IMR-90 (cell line): ENCODE measurements around the gene PLEKHA8. TPM values are rescaled to one million over a fixed set of nuclear protein-coding genes. Genes with fewer than 3 reads are reported as not detected.

Source experiments
- ATAC-seq: fragments of 200-7000 bp; cut with Tn5 transposase; 2 replicates; pipeline ENCODE4 v1.9.1; 2020; ENCODE audit warnings: low read depth, mild to moderate bottlenecking, moderate library complexity
- BruUV-seq: library from RNA; stranded (reverse); fragments of 400-500 nt; replicated peaks from 2 replicates; lab custom pipeline; 2021; lab: Mats Ljungman, UMichigan
- CTCF ChIA-PET: fragments of 300-600 bp; formaldehyde crosslinking; extraction: SDS; loops from one replicate; lab custom pipeline; 2021; ENCODE audit warnings: antibody characterized with exemption; lab: Yijun Ruan, JAX
- POLR2A ChIA-PET: fragments of 300-600 bp; sonication (Branson Sonifier 250); formaldehyde crosslinking; loops from one replicate; lab custom pipeline; 2022; ENCODE audit warnings: antibody characterized with exemption; ENCODE audit not compliant: unreplicated experiment; lab: Charles Lee
- DNase-seq: peaks from one replicate; pipeline ENCODE4 v3.0.0; 2013
- H2AFZ ChIP-seq: replicated peaks from 2 replicates; pipeline ENCODE3; 2013; ENCODE audit warnings: low read length, mild to moderate bottlenecking; ENCODE audit not compliant: poor library complexity
- H2AK5ac ChIP-seq: 2 replicates; pipeline ENCODE4 v1.6.1; 2013; ENCODE audit warnings: low read depth, low read length, inconsistent platforms
- H2AK9ac ChIP-seq: replicated peaks from 2 replicates; pipeline ENCODE3; 2013; ENCODE audit warnings: mild to moderate bottlenecking, low read depth, low read length, moderate library complexity; ENCODE audit not compliant: poor library complexity
- H2BK120ac ChIP-seq: 2 replicates; pipeline ENCODE4 v1.6.1; 2013; ENCODE audit warnings: low read depth, low read length, inconsistent platforms
- H2BK15ac ChIP-seq: 3 replicates; pipeline ENCODE4 v1.6.1; 2013; ENCODE audit warnings: low read depth, low read length, inconsistent platforms
- H2BK20ac ChIP-seq: 2 replicates; pipeline ENCODE4 v1.6.1; 2013; ENCODE audit warnings: low read depth, mild to moderate bottlenecking, inconsistent platforms, low read length, moderate library complexity
- H2BK5ac ChIP-seq: 2 replicates; pipeline ENCODE4 v1.6.1; 2013; ENCODE audit warnings: mild to moderate bottlenecking, low read depth, low read length, inconsistent platforms; ENCODE audit not compliant: poor library complexity, severe bottlenecking
- H3K14ac ChIP-seq: replicated peaks from 2 replicates; pipeline ENCODE4 v1.6.1; 2013; ENCODE audit warnings: low read depth, low read length, inconsistent platforms
- H3K18ac ChIP-seq: 2 replicates; pipeline ENCODE4 v1.6.1; 2013; ENCODE audit warnings: low read depth, low read length, control low read depth
- H3K23ac ChIP-seq: 2 replicates; pipeline ENCODE4 v1.6.1; 2013; ENCODE audit warnings: low read depth, low read length, inconsistent platforms
- H3K27ac ChIP-seq: 2 replicates; pipeline ENCODE4 v1.5.1; 2013; ENCODE audit warnings: mild to moderate bottlenecking, control low read depth, low read length; ENCODE audit not compliant: insufficient read depth
- H3K27me3 ChIP-seq: 2 replicates; pipeline ENCODE4 v1.6.1; 2013; ENCODE audit warnings: low read length; ENCODE audit not compliant: control insufficient read depth, insufficient read depth
- H3K36me3 ChIP-seq: 2 replicates; pipeline ENCODE4 v1.6.1; 2013; ENCODE audit warnings: low read length, mixed read lengths; ENCODE audit not compliant: control insufficient read depth, insufficient read depth
- H3K4ac ChIP-seq: 2 replicates; pipeline ENCODE4 v1.6.1; 2013; ENCODE audit warnings: low read depth, low read length, inconsistent platforms
- H3K4me1 ChIP-seq: 2 replicates; pipeline ENCODE4 v1.6.1; 2013; ENCODE audit warnings: low read length, mixed read lengths; ENCODE audit not compliant: control insufficient read depth, insufficient read depth
- H3K4me2 ChIP-seq: 2 replicates; pipeline ENCODE4 v1.6.1; 2013; ENCODE audit warnings: low read depth, mild to moderate bottlenecking, control low read depth, low read length, moderate library complexity
- H3K4me3 ChIP-seq: 2 replicates; pipeline ENCODE4 v1.5.1; 2013; ENCODE audit warnings: low read depth, mild to moderate bottlenecking, control low read depth, low read length, moderate library complexity; ENCODE audit not compliant: insufficient read depth
- H3K56ac ChIP-seq: 2 replicates; pipeline ENCODE4 v1.6.1; 2013; ENCODE audit warnings: low read length, inconsistent platforms; ENCODE audit not compliant: insufficient read depth; ENCODE audit errors: extremely low read depth
- H3K79me1 ChIP-seq, 2 experiments: 2 replicates each; pipeline ENCODE4 v1.6.1; 2013; ENCODE audit warnings: low read length in 2 of 2, inconsistent platforms in 1 of 2, low read depth in 1 of 2
- H3K9ac ChIP-seq: 2 replicates; pipeline ENCODE4 v1.6.1; 2013; ENCODE audit warnings: low read depth, low read length, control low read depth
- H3K9me1 ChIP-seq: 2 replicates; pipeline ENCODE4 v1.6.1; 2013; ENCODE audit warnings: low read length, inconsistent platforms; ENCODE audit not compliant: insufficient read depth
- H3K9me3 ChIP-seq: 2 replicates; pipeline ENCODE4 v1.6.1; 2013; ENCODE audit warnings: low read length; ENCODE audit not compliant: control insufficient read depth, insufficient read depth
- H4K20me1 ChIP-seq: 2 replicates; pipeline ENCODE4 v1.6.1; 2013; ENCODE audit warnings: low read length, inconsistent platforms; ENCODE audit not compliant: insufficient read depth
- H4K5ac ChIP-seq: 2 replicates; pipeline ENCODE4 v1.6.1; 2013; ENCODE audit warnings: mild to moderate bottlenecking, low read depth, low read length, control low read depth
- H4K8ac ChIP-seq, 2 experiments: 2 replicates each; pipeline ENCODE4 v1.6.1; 2013; ENCODE audit warnings: low read depth in 2 of 2, low read length in 2 of 2, control low read depth in 1 of 2, inconsistent platforms in 1 of 2
- H4K91ac ChIP-seq: 2 replicates; pipeline ENCODE4 v1.6.1; 2013; ENCODE audit warnings: low read depth, low read length, inconsistent platforms; ENCODE audit not compliant: insufficient read depth
- BHLHE40 ChIP-seq: fragments of 150-350 bp; IDR thresholded peaks from 2 replicates; pipeline ENCODE4 v1.6.1; 2016; ENCODE audit warnings: mild to moderate bottlenecking, low read depth, low read length
- CEBPB ChIP-seq: IDR thresholded peaks from 2 replicates; pipeline ENCODE4 v1.6.1; 2012; ENCODE audit warnings: low read depth, low read length, improper control_type of control experiment
- CHD1 ChIP-seq: IDR thresholded peaks from 2 replicates; pipeline ENCODE4 v1.6.1; 2012; ENCODE audit warnings: low read depth, low read length, improper control_type of control experiment
- FOS ChIP-seq: fragments of 150-350 bp; IDR thresholded peaks from 2 replicates; pipeline ENCODE4 v1.6.1; 2016; ENCODE audit warnings: low read depth, low read length
- MAFK ChIP-seq: IDR thresholded peaks from 2 replicates; pipeline ENCODE4 v1.6.1; 2012; ENCODE audit warnings: low read depth, low read length, improper control_type of control experiment
- MAZ ChIP-seq: IDR thresholded peaks from 2 replicates; pipeline ENCODE4 v1.6.1; 2012; ENCODE audit warnings: low read depth, mild to moderate bottlenecking, low read length, improper control_type of control experiment, moderate library complexity, borderline replicate concordance
- MXI1 ChIP-seq: IDR thresholded peaks from 2 replicates; pipeline ENCODE4 v1.6.1; 2012; ENCODE audit warnings: low read depth, mild to moderate bottlenecking, low read length, moderate library complexity, borderline replicate concordance
- NFE2L2 ChIP-seq: fragments of 150-350 bp; IDR thresholded peaks from 2 replicates; pipeline ENCODE4 v1.6.1; 2016; ENCODE audit warnings: low read depth, mild to moderate bottlenecking, low read length
- POLR2A ChIP-seq: IDR thresholded peaks from 2 replicates; pipeline ENCODE4 v1.6.1; 2012; ENCODE audit warnings: mild to moderate bottlenecking, low read depth, low read length
- RAD21 ChIP-seq: IDR thresholded peaks from 2 replicates; pipeline ENCODE4 v1.6.1; 2012; ENCODE audit warnings: low read length, improper control_type of control experiment
- RCOR1 ChIP-seq: IDR thresholded peaks from 2 replicates; pipeline ENCODE4 v1.6.1; 2012; ENCODE audit warnings: mild to moderate bottlenecking, low read length, improper control_type of control experiment; ENCODE audit not compliant: insufficient replicate concordance
- RFX5 ChIP-seq: IDR thresholded peaks from 2 replicates; pipeline ENCODE4 v1.8.0; 2012; ENCODE audit warnings: low read depth, mild to moderate bottlenecking, low read length, moderate library complexity
- SMC3 ChIP-seq: fragments of 150-350 bp; IDR thresholded peaks from 2 replicates; pipeline ENCODE4 v1.6.1; 2016; ENCODE audit warnings: low read depth, mild to moderate bottlenecking, antibody characterized with exemption, low read length, moderate library complexity
- WGBS, 2 experiments: methylation state at CpG; one replicate each; pipeline versions ENCODE4 v1.1.5 to v1.1.7; 2013; ENCODE audit warnings: missing lambda C conversion rate in 2 of 2; ENCODE audit not compliant: insufficient read length in 1 of 2; ENCODE audit errors: extremely low coverage in 2 of 2; 5-methylcytosine and 5-hydroxymethylcytosine counted together
- dilution Hi-C: fragments of 300-500 bp; cut with HindIII; formaldehyde crosslinking; loops from one replicate; pipeline ENCODE4 v1.14.3; 2018; ENCODE audit warnings: low sequenced_read_pairs; ENCODE audit not compliant: unreplicated experiment
- in situ Hi-C: fragments of 300-500 bp; cut with MboI; formaldehyde crosslinking; loops from 3 replicates; pipeline ENCODE4 v1.14.3; 2019; ENCODE audit warnings: low sequenced_read_pairs, inconsistent platforms, mixed read lengths
- intact Hi-C: fragments of 100-400 bp; cut with micrococcal nuclease; formaldehyde crosslinking; loops from 2 replicates; pipeline ENCODE4 v1.10.0; 2022
- polyA plus RNA-seq, 3 experiments: library from polyadenylated mRNA; depleted of rRNA; stranded (reverse); fragments of >200 nt; gene quantifications; 2 replicates each; pipeline ENCODE4 v1.2.3, GENCODE V29; 2012; ENCODE audit warnings: low replicate concordance in 1 of 3
- total RNA-seq: library from RNA; depleted of rRNA; stranded (reverse); fragments of >200 nt; gene quantifications from 2 replicates; pipeline ENCODE4 v1.2.3, GENCODE V29; 2012
- TF ChIP-seq, protein P1 (sequence below): fragments of 150-350 bp; IDR thresholded peaks from 2 replicates; pipeline ENCODE4 v1.6.1; 2017; ENCODE audit warnings: mild to moderate bottlenecking, antibody characterized with exemption, low read length, low read depth
- TF ChIP-seq, protein P2 (sequence below): conservative IDR thresholded peaks from 2 replicates; pipeline ENCODE4 v1.5.1; 2012; ENCODE audit warnings: mild to moderate bottlenecking, low read depth, low read length, improper control_type of control experiment

The PLEKHA8 gene
- total and polyA plus RNA-seq, 2 of the 4 experiments (the other 2 are of a cell fraction): 3.6 to 9.7 TPM

DNA sequence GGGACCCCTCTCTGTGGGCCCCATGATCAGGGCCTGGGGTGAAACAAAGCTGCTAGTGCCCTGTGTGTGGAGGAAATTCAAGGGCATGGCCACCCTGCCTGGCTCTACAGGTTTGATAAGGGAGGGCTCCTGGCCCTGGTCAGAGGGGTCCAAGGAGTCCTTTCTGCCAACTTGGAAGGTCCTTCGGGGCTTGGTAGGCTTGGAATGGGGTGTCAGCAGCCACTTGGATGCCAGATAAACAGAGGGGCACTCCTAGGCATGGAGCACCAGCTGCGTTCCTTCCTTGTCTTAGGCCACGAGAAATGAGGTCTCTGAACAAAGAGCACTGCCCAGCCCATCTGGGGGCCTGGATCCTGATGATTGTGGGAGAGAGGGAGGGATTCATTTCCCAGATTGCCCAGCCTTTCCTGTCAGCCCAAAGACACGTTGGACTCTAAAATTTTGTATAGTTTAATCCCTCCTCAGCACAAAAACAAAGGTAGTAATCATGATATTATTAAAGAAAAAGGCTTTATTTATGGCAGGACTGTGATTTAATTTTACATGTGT, 111.7 kb downstream of the PLEKHA8 start:
- Histone ChIP-seq H3K4me3 (no peak overlapping the region), H2BK20ac (no peak overlapping the region), H3K27me3 (no peaks in the 10 kb centered on the region), H3K27ac (no peak overlapping the region), H3K9me1 (peaks cover 2% of the 10 kb centered on the region; the same call in 1 of the 2 replicates), H3K56ac (no peak overlapping the region), H3K9me3 (no peaks in the 10 kb centered on the region), H2BK120ac (no peak overlapping the region), H3K79me1 (peaks cover 16 to 26% of the 10 kb centered on the region in 2 experiments; a peak in 3 of 4 replicates), H3K18ac (no peak overlapping the region), H4K5ac (no peak overlapping the region), H4K8ac (no peak overlapping the region), H3K36me3 (no peaks in the 10 kb centered on the region), H3K4me2 (no peak overlapping the region), H2BK5ac (no peak overlapping the region), H4K20me1 (no peaks in the 10 kb centered on the region), H4K91ac (no peak overlapping the region), H2AK9ac (no peak overlapping the region), H3K23ac (no peak overlapping the region), H3K9ac (no peak overlapping the region), H2BK15ac (no peak overlapping the region), H2AFZ (no peak overlapping the region), H3K14ac (no peak overlapping the region), H3K4me1 (peaks cover 5% of the 10 kb centered on the region), H2AK5ac (no peak overlapping the region), H3K4ac (no peak overlapping the region)
- BruUV-seq: no TSS peak
- TF ChIP-seq RFX5 (no peak), MXI1 (no peak), SMC3 (no peak), MAFK (no peak), POLR2A (no peak), CHD1 (no peak), BHLHE40 (no peak), CEBPB (no peak), RCOR1 (no peak), FOS (no peak), NFE2L2 (no peak), MAZ (no peak), RAD21 (no peak)
- TF ChIP-seq, protein P1, sequence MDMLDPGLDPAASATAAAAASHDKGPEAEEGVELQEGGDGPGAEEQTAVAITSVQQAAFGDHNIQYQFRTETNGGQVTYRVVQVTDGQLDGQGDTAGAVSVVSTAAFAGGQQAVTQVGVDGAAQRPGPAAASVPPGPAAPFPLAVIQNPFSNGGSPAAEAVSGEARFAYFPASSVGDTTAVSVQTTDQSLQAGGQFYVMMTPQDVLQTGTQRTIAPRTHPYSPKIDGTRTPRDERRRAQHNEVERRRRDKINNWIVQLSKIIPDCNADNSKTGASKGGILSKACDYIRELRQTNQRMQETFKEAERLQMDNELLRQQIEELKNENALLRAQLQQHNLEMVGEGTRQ: no peak
- TF ChIP-seq, protein P2, sequence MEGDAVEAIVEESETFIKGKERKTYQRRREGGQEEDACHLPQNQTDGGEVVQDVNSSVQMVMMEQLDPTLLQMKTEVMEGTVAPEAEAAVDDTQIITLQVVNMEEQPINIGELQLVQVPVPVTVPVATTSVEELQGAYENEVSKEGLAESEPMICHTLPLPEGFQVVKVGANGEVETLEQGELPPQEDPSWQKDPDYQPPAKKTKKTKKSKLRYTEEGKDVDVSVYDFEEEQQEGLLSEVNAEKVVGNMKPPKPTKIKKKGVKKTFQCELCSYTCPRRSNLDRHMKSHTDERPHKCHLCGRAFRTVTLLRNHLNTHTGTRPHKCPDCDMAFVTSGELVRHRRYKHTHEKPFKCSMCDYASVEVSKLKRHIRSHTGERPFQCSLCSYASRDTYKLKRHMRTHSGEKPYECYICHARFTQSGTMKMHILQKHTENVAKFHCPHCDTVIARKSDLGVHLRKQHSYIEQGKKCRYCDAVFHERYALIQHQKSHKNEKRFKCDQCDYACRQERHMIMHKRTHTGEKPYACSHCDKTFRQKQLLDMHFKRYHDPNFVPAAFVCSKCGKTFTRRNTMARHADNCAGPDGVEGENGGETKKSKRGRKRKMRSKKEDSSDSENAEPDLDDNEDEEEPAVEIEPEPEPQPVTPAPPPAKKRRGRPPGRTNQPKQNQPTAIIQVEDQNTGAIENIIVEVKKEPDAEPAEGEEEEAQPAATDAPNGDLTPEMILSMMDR: no peak
- ATAC-seq (no peak), DNase-seq (no peak)
- WGBS, 2 experiments: no CpG with 5 or more reads among the region's 4 CpGs
- in situ Hi-C loops (no loop called here), intact Hi-C loops (no loop called here), dilution Hi-C loops (no loop called here)
- POLR2A ChIA-PET: no interaction called here
- CTCF ChIA-PET: no interaction called here
